HG02678 (cell line): ENCODE measurements around the gene GLI3.

Source experiments
- ATAC-seq: cut with Tn5 transposase; IDR thresholded peaks from one replicate; pipeline ENCODE4 v1.9.1; 2021; ENCODE audit warnings: mild to moderate bottlenecking, moderate library complexity; ENCODE audit not compliant: unreplicated experiment

Gene GLI3

GRCh38 chr7:42145539-42145938, 91.5 kb downstream of the GLI3 start:
- ATAC-seq: no peak

DNA sequence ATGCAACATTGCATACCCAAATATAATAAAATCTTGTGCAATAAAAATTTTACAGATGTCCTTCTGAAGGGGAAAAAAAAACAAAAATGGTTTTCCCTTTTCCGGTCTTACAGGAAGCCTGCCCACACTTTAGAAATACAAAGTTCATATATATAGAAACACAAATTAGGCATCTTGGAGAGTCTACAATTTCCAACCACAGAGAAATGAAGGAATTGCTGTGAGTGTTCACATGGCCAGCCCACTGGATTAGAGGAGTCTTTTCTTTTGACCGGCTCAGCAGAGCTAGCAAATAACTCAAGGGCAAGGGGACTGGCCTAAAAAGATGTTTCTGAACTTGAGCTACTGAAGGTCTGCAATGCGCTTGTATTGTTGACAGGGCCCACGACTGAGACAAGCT, 92.4 kb downstream of the GLI3 start:
- ATAC-seq: no peak

GRCh38 chr7:42143711-42144600, 93.1 kb downstream of the GLI3 start:
- ATAC-seq: no peak

- no peak for ATAC-seq
Observed at GRCh38 chr7:42142089-42142488, 94.9 kb downstream of the GLI3 start.

GRCh38 chr7:42139751-42140150, 97.3 kb downstream of the GLI3 start:
- no peak for ATAC-seq

DNA sequence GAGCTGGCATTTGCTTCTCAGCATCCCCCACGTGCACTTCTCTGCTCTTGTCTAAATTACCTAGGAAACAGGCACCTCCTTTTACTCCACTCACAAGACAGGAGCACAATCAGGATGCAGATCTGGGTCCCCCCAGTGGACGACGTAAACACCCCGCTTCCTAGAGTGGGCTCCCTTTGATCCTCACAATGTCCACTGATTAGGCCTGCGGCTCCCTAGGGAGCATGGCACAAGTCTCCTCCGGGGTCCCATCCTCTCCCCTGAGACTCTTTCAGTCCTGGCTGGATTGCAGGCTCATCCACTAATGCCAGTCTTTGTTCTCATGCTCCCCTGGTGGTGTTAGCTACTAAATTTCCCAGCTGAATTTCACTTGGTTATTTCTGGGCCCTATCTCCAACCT, 98.3 kb downstream of the GLI3 start:
- no peak for ATAC-seq

- ATAC-seq: no peak
Observed at GRCh38 chr7:42137941-42138340, 99.1 kb downstream of the GLI3 start.

- ATAC-seq: no peak
Observed at GRCh38 chr7:42137431-42137830, 99.6 kb downstream of the GLI3 start.

DNA sequence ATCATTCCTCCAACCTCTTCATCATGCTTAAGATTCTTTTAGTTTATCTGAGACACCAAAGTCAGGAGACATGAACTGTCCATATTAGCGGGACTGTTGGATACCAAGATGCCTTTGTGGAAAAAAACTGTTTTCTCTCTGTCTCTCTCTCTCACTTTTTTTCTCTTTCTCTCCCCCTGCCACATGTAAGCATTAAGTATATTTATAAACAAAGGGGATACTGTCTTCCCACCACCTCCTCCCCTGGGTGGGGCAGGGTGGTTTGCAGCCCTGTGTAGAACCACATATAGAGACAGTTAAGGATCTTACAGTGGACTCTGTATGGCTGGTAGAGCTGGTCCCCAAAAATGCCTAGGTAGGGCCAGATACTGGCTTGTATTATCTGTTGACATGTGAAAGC, 101.3 kb downstream of the GLI3 start:
- no peak for ATAC-seq

DNA sequence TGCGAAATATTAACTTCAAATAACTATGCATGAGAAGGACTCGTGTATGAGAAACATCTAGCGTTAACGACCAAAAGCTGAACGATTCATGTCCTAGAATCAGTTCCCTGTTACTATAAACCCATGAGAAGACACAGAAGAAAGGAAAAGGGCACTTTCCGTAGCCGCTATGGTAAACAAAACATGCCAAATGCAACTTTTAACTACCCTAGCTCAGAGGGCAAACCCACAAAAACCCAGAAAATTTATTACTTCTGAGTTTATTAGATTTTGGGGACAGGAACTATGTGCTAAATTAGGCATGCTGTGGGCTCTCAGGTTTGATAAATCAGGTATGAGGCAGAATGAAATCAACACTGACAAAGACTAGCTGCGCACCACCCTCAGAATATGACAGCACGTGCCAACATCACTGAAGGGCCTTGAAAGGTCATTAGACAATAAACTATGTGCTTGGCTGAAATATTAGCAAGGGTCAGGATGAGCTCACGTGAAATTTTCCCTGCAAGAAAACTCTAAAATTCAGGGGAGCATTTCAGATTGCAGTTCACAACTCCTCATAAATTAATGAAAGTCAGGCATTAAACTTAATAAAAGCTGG, 102.6 kb downstream of the GLI3 start:
- no peak for ATAC-seq

DNA sequence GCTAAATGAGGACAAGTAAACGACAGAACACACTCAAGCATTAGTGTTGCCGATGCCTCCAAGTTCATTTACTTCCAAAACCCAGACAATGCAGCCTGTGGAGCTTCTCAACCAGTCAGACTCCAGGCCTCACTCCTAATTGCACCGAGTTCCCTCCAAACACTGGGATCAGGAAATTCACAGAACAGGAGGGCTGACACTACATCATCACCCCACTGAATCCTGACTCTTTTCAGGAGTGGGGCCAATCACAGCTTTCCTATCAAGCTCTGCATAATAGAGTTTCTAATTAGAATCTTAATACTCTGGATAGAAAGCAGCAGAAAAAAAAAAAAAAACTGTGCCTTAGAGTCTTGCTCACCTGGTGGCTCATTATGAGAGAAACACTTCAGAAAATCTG, 103.7 kb downstream of the GLI3 start:
- ATAC-seq: no peak

GRCh38 chr7:42128703-42129102, 108.3 kb downstream of the GLI3 start:
- ATAC-seq: no peak

DNA sequence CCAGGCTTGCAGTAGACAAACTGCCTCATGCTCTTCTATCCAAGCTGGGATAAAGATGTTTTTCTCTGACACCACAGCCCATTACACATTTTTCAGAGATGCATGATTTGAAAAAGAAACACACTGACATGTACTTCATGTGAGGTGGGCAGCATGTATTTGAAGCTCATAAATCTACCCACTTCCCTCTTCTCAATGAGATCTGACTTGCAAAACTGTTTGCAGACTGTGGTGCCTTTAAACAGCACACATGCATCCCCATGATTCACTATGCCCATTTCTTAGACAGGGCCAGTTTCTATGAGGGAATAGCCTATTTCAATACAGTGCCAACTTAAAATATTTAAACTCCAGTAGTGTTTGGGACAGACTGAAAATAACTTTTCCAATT, 109.8 kb downstream of the GLI3 start:
- no peak for ATAC-seq

- ATAC-seq: no peak
Observed at GRCh38 chr7:42126475-42127231, 110.4 kb downstream of the GLI3 start.

GRCh38 chr7:42125321-42125720, 111.7 kb downstream of the GLI3 start:
- ATAC-seq: no peak

GRCh38 chr7:42123716-42124115, 113.3 kb downstream of the GLI3 start:
- no peak for ATAC-seq

GRCh38 chr7:42120191-42120590, 116.8 kb downstream of the GLI3 start:
- ATAC-seq: no peak

GRCh38 chr7:42117201-42117600, 119.8 kb downstream of the GLI3 start:
- ATAC-seq: no peak

- no peak for ATAC-seq
Observed at GRCh38 chr7:42115795-42116194, 121.2 kb downstream of the GLI3 start.

DNA sequence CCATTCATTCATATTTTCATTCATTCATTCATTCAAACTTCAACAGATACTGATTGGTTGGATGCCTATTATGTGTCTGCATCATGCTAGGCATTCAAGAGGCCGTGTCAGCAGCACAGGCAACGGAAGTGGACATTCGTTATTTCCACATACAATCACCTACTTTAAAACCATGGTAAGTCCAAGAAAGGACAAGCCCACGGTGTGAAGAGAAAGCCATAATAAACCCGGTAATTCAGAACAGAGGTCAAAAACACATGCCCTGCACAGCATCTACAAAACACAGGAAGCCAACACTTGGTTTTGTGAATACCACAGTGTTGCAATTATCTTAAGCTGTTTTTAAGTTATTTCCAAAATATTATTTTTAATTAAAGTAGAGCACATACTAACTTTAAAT, 126.7 kb downstream of the GLI3 start:
- ATAC-seq: no peak

DNA sequence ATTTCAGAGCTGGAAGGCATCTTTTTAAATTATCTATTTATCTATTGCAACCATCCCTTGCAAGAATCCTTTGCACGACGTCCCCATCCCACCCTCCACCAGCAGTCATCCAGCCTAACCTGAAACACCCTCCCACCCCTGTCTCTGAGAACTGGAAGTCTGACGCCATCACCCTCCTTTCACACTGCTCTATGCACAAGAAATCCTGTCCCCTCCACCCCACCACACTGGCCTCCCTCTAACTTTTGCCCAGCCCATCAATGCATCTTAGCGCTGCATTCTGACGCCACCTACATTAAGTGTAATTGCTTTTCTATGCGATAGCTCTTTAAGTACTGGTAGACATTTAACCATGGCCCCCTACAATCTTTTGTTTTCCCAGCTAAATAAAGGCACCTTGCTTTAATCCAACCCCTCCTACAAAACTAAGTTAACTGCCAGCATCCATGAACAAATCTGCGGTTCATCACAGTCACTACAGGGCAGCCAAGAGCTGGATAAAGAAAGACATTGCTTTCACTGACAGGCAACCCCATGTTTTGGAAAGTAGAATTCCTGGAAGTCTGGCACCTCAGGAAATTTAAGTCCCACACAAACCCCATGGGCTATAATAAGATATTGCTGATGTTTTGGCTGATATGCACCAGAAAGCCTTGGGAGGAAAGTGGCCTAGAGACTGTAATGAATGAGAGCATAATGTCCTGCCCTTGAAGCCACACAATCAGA, 128.0 kb downstream of the GLI3 start:
- no peak for ATAC-seq
